Measurements from ENCODE around the gene PTPRN2.
"Not testable (repeated sequence)": the region's sequence is repeated elsewhere in the genome, so short reads cannot be mapped to it uniquely, and the experiment has no call there.

PTPRN2 gene

DNA sequence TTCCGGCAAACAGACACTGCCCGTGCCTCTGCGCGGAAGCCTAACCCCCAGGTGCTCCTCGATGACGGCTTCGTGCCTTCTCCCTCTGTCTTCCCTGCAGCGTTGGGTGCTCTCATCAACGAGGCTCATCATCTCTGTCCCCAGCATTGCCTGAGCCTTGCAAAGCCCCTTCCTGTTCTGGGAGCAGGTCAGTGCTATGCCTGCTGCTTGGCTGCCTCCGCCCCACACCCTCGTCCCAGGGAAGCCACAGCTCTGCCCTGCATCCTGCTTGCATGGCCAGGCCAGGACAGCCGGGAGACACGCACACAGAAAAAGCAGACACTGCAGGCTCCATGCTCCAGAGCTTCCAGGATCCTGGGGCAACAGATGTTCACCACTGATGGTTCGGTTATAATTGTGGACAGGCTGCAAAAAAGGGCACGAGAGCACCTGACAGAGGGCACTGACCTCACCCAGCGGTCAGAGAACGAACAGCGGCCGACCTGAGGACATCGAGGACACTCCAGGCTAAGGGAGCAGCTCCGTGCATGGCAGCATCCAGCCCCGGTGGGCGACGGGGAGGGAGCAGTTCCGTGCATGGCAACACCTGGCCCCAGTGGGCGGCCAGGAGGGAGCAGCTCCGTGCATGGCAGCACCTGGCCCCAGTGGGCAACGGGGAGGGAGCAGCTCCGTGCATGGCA is 265.5 kb downstream of the PTPRN2 start:
- DNase-seq (ENCODE audit: low read depth) = no peak

- no peak for DNase-seq (ENCODE audit: low read depth)
These were observed 266.4 kb downstream of the PTPRN2 start for GRCh38 chr7:158321056-158321700.

DNA sequence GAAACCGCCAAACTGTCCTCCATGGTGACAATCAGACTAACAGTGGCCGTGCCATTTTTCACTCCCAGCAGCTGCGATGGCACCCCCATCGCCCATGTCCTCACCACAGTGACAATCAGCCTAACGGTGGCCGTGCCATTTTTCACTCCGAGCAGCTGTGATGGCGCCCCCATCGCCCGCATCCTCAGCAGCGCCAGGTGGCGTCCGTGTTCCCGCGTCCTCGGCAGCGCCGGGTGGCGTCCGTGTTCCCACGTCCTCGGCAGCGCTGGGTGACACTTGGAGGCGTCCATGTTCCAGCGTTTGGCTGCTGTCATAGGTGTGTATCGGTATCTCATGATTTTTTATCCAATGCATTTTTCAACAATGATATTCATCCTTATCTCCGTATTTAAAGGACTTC is 267.3 kb downstream of the PTPRN2 start:
- no peak for DNase-seq (ENCODE audit: low read depth)

DNA sequence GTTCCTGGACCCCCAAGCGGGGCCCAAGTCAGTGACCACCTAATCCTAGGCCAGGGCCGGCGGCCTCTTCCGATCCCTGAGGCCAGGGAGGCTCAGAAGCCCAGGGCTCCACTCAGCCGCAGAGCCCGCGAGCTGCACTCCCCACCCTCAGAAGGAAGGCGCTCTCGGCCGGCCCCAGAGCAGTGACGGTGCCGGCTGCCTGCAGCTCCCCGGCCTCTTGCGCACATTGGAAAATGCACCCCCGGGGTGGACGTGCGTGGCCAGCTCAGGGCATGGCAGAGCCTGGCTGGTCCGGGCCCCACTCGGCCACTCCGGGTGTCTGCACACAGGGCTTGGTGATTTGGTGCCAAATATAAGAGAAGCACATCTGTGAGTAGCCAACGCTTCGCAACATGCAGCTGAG is 269.1 kb downstream of the PTPRN2 start:
- no peak for DNase-seq (ENCODE audit: low read depth)

GRCh38 chr7:158317238-158318205 is 270.1 kb downstream of the PTPRN2 start:
- no peak for DNase-seq (ENCODE audit: low read depth)

- DNase-seq (ENCODE audit: low read depth) = no peak
These were observed 271.1 kb downstream of the PTPRN2 start for GRCh38 chr7:158316466-158317031.

DNA sequence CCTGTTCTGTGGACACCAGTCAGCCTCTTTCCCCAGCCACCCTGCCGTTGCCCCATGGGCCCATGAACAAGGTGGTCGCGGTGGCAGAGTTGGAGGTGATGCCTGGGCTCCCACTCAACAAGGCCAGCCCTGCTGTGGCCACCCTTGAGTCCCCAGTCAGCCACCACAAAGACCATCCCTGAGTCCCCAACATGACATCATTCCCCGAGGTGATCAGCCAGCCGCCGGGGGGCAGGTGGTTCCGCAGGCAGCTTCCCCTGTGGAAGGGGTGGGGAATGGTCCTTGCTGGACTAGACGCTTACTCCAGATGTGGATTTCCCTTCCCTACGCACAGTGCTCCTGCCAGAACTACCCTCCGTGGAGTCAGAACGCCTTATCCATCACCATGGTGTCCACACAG is 271.7 kb downstream of the PTPRN2 start:
- DNase-seq (ENCODE audit: low read depth) = no peak

DNA sequence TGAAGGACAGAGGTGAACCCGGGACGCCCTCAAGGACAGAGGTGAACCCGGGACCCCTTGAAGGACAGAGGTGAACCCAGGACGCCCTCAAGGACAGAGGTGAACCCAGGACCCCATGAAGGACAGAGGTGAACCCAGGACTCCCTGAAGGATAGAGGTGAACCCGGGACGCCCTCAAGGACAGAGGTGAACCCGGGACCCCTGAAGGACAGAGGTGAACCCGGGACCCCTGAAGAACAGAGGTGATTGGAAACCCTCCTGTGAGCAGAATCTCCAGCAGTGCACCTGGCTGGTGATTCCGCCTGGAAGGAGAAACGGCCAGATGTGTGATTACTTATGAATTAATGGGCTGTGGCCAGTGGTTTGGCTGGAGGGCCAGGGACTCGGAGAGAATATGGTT is 272.3 kb downstream of the PTPRN2 start:
- DNase-seq (ENCODE audit: low read depth) = no peak

DNA sequence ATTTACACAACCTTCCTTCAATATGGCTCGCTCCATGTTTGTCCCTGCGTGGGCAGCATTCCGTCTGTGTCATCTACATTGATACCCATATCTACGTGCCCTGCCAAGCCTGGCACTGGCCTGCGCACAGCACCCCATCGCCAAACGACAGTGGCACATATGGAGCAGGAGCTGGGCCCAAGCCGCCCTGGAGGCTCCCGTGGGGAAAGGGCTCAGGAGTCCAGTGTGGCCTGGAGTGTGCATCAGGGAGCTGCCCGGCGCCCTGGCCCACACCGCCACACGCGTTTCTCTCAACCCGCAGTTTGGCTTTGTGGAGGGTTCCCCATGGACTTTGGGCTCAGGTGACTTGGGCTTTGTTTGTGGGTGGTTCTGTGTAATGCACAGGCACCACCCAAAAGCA is 273.2 kb downstream of the PTPRN2 start:
- no peak for DNase-seq (ENCODE audit: low read depth)

DNA sequence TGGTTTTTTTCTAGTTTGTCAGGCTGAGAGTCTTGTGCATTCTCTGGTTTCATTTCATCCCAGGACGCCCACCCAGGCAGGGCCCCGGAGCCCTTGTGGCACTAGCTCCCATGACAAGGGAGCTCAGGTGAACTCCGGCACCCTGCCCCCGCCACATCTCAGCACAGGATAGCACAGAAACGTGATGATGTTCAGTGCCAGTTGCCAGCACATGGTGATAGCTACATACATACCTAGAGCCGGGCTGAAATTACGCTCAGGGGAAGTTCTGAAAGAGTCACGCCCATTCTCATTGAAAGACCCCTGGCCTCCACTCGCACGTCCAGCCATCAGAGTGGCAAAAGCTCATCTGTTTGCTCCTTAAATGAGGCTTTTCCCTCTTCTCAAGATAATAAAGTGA is 273.7 kb downstream of the PTPRN2 start:
- DNase-seq (ENCODE audit: low read depth) = no peak

DNA sequence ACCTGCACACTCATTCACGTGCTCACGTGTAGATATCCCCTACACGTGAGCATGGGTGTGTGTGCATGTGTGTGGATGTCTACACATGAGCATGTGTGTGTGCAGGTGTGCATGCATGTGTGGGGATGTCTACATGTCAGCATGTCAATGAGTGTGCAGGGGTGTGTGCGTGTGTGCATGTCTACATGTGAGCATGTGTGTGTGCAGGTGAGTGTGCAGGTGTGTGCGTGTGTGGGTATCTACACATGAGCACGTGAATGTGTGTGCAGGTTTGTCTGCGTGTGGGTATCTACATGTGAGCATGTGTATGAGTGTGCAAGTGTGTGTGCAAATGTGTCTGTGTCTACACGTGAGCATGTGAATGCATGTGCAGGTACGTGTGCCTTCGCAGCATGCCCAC is 274.8 kb downstream of the PTPRN2 start:
- no peak for DNase-seq (ENCODE audit: low read depth)

GRCh38 chr7:158311791-158312190 is 275.8 kb downstream of the PTPRN2 start:
- DNase-seq (ENCODE audit: low read depth) = no peak

DNA sequence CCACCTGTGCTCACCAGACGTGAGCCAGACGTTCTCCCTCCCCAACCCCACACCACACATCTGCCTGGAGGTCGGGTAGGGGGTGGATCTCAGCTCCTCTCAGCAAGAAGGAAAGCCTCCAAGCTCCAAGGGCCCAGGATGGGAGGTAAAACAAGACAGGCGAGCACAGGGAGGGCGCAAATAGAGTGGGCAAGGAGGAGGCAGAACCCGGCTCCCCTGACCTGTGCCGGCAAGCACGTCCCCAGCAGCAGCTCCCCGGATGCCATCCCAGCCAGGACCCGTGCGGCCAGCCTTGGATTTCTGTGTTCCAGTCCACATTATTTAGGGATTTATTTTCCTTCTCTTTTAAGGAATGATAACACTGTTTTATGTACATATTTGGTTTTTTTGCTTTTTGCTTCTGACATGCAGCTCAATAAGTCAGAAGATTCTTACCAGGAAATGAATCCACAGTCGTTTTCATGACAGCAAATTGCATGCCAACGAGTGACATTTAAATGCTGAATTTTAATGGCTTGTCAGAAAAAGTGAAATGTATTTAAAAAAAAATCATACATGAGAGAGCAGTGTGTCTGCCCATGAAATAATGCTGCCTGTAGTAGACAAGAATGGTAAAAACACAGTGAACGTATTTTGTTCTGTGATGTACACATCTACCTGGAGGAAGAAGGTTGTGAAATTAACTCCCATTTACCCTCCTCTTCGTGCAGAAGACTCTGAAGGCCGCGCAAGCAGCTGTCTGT is 276.5 kb downstream of the PTPRN2 start:
- DNase-seq (ENCODE audit: low read depth) = no peak

DNA sequence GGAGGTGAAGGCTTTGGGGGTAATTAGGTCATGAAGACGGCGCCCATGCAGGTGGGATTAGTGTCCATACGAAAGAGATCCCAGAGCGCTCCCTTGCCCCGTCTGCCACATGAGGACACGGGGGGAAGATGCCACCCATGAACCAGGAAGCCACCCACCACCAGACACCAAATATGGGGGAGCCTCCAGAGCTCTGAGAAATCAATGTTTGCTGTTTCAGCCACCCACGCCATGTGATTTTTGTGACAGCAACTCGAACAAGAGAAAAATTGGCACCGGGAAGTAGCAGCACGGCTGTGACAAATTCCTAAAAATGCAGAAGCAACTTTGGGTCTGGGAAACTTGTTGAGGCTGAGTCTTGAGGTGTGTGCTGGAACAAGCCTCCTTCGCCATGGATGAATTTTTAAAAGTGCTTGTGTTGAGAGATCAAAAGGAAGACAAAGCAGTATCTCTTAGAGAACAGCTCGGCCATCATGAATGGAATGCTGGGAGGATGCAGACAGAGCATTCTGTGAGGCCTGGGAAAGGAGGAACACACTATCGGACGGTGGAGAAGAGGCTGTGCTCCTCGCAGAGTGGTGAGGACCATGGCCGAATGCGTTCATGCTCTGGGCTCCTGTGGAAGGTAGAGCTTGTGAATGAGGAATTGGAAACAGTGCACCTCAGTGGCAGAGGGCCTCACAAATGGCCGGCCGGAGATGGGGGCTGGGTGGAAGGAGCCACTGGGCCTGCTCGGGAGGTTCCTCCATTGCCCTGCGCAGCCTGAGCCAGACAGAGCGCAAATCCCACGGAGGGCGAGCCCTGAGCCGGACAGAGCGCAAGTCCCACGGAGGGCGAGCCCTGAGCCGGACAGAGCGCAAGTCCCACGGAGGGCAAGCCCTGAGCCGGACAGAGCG is 277.5 kb downstream of the PTPRN2 start:
- DNase-seq (ENCODE audit: low read depth) = no peak

GRCh38 chr7:158308001-158308400 is 279.6 kb downstream of the PTPRN2 start:
- no peak for DNase-seq (ENCODE audit: low read depth)

DNA sequence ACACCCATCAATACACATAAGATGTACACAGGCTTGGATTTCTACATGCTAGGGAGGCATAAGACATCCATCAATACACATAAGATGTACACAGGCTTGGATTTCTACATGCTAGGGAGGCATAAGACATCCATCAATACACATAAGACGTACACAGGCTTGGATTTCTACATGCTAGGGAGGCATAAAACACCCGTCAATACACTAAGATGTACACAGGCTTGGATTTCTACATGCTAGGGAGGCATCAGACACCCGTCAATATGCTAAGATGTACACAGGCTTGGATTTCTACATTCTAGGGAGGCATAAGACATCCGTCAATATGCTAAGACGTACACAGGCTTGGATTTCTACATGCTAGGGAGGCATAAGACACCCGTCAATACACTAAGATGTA is 283.6 kb downstream of the PTPRN2 start:
- DNase-seq (ENCODE audit: low read depth) = not testable (repeated sequence)

- DNase-seq (ENCODE audit: low read depth) = no peak
These were observed 284.5 kb downstream of the PTPRN2 start for GRCh38 chr7:158303121-158303520.

DNA sequence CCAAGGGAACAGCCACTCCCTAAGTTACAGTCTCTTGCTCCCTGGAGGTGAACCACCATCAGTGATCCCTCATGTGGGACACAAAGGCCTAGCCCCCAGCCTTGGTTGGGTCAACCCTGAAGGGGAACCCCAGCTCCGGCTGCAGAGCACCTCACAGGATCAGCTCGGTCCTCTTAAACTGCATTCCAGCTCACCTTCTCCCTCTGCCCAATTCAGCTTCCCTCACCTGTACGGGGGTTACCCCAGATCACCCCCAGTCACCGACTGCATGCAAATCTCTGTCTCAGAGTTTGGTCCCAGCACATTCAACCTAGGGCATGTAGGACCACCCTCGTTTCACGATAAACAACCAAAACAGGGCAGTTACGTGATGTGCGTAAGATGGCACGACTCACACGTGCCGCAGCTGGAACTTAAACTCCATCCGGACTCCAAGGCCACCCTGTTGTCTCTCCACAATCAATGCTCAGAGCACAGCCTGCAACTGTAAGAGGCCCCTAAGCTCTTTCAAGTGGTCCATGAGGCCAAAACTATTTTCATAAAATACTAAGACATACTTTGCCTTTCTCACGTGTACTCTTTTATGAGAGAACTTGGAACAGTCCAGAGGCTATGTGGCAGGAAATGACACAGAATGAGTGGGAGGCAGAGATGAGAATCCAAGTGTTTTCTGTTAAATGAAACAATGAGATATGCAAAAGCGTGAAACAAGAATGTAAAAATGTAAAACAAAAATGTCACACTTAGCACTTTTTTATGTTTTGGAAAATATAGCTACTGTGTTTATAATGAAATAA is 285.2 kb downstream of the PTPRN2 start:
- no peak for DNase-seq (ENCODE audit: low read depth)

DNA sequence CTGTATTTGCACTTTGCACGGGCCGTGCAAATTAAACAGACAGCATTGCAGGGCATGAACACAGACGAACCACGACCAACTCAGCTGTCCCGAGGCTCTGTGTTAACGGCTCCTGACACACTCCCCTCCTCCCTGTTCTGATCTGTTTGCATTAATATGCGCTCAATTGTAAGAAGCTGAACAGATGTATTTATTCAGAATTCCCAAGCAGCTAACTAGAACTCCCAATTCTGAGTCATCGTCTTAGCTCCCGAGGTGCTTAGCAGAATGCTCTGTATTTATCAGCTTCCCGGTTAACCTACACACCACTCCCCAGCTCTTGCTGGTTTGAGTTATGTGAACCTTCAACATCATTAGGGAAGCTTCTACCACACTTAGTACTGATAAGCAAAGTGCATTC is 286.4 kb downstream of the PTPRN2 start:
- DNase-seq (ENCODE audit: low read depth) = no peak

DNA sequence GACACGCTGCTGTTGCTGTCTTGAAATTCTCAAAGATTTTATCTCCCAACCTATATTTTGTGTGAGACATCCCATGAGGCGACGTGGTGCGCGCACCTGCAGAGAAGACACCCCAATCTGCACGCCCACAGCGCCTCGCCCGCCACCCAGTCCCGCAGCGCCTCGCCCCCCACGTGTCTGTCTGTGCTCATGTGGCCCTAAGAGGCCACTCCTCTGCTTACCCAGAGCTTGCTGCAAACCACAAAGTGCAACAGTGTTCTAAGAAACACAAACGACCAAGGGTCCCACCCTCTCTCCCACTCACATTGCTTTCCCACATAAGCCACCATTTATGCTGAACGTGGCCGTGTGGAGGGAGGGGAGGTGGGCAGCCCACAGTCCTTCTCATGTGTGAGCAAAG is 287.2 kb downstream of the PTPRN2 start:
- no peak for DNase-seq (ENCODE audit: low read depth)

Data from CMK (cell line).